Esophagus squamous epithelium (tissue), 5 donors: Measurements from ENCODE around the gene MATCAP1. TPM values are rescaled to one million over a fixed set of nuclear protein-coding genes. Genes with fewer than 3 reads are reported as not detected.

ENCODE experiments used
- DNase-seq: peaks from one replicate; lab custom pipeline; 2025; lab: John Stamatoyannopoulos, UW
- H3K27ac ChIP-seq, 4 donors: fragments of 200-600 bp; sonication (generic); one replicate each; pipeline ENCODE4 v1.5.1; 2016 to 2019; ENCODE audit warnings: mild to moderate bottlenecking in 1 of 4
- H3K27me3 ChIP-seq, 4 donors: fragments of 200-600 bp; sonication (generic); 1 replicate in 3 of 4; 2 replicates in 1 of 4; pipeline versions ENCODE4 v1.5.1 to v1.6.0; 2017 to 2021; ENCODE audit warnings: antibody characterized with exemption in 1 of 4
- H3K36me3 ChIP-seq, 3 donors: fragments of 200-600 bp; sonication (generic); one replicate each; pipeline ENCODE4 v1.5.1; 2016 to 2019
- H3K4me1 ChIP-seq, 3 donors: fragments of 200-600 bp; sonication (generic); one replicate each; pipeline ENCODE4 v1.5.1; 2017 to 2019
- H3K4me3 ChIP-seq, 4 donors: fragments of 200-600 bp; sonication (generic); 1 replicate in 3 of 4; 2 replicates in 1 of 4; pipeline ENCODE4 v1.5.1; 2016 to 2019; ENCODE audit warnings: mild to moderate bottlenecking in 2 of 4, moderate library complexity in 1 of 4
- H3K9me3 ChIP-seq, 3 donors: fragments of 200-600 bp; sonication (generic); one replicate each; pipeline ENCODE4 v1.5.1; 2016 to 2019
- POLR2A ChIP-seq, 4 donors: fragments of 450-650 bp; IDR thresholded peaks; one replicate each; pipeline ENCODE4 v1.6.1; 2017; ENCODE audit warnings: antibody characterized with exemption in 4 of 4, mild to moderate bottlenecking in 4 of 4, moderate library complexity in 3 of 4
- WGBS, 2 donors: methylation state at CpG; one replicate each; pipeline ENCODE4 v1.1.5; 2018; 5-methylcytosine and 5-hydroxymethylcytosine counted together
- intact Hi-C: fragments of 100-400 bp; cut with DNase I; formaldehyde crosslinking; loops from one replicate; pipeline ENCODE4 v1.15.0; 2022
- total RNA-seq, 4 donors: library from RNA; depleted of rRNA; stranded (reverse); fragments of >200 nt; gene quantifications; one replicate each; pipeline ENCODE4 v1.1.0, GENCODE V29; 2016
- TF ChIP-seq, protein P1 (sequence below), 6 experiments: fragments of 450-650 bp in 4 of 6; fragments of 200-600 bp in 2 of 6; sonication (generic) in 2 of 6; IDR thresholded peaks; one replicate each; pipeline ENCODE4 v1.5.1; 2016 to 2019; ENCODE audit warnings: antibody characterized with exemption in 6 of 6, mild to moderate bottlenecking in 4 of 6, moderate library complexity in 4 of 6
- donor health status: DM: yes; HTN: yes; CAD: no.

Gene MATCAP1
- total RNA-seq, 4 donors from 2014 or later = 8.8 to 18.8 (median 13.4) TPM

DNA sequence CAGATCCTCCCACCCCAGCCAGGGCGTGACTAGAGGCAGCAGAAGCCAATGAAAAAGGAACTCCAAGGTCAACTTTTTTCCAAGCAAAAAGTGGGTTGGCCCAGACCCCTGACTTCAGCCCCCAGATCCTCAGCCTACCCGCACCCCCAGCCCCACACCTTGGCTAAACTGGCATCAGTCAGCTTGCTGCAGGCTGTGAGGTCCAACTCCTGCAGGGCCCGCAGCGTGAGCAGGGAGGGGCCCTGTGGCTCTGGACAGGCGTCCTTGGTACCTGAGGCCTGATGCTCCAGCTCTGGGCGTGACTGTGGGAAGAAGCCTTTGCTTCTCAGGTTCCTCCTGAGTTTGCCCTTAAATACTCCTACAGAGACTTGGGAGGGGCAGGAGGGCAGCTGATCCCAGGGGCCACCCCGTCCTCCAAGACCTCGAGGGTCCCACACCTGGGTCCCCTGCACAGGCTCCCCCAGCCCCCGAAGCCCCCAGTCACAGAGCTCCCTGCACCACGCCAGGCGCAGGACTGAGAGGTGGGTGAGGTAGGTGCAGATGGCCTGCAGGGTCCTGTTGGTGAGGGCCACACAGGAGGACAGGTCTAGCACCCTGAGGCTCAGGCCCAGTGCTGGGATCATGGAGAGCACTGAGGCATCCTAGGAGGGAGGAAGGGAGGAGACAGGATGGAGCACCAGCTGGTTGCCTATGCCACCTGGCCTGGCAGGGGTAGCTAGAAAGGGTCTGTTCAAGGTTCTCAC lies 24.6 kb upstream of the MATCAP1 start:
- intact Hi-C loops = no loop called here
- H3K27ac ChIP-seq = no peak overlapping the region
- TF ChIP-seq POLR2A (IDR thresholded peaks at IDR 0.05) = no peak
- TF ChIP-seq, protein P1, sequence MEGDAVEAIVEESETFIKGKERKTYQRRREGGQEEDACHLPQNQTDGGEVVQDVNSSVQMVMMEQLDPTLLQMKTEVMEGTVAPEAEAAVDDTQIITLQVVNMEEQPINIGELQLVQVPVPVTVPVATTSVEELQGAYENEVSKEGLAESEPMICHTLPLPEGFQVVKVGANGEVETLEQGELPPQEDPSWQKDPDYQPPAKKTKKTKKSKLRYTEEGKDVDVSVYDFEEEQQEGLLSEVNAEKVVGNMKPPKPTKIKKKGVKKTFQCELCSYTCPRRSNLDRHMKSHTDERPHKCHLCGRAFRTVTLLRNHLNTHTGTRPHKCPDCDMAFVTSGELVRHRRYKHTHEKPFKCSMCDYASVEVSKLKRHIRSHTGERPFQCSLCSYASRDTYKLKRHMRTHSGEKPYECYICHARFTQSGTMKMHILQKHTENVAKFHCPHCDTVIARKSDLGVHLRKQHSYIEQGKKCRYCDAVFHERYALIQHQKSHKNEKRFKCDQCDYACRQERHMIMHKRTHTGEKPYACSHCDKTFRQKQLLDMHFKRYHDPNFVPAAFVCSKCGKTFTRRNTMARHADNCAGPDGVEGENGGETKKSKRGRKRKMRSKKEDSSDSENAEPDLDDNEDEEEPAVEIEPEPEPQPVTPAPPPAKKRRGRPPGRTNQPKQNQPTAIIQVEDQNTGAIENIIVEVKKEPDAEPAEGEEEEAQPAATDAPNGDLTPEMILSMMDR (IDR thresholded peaks at IDR 0.05) = no peak
- H3K27me3 ChIP-seq = no peaks in the 10 kb centered on the region
- H3K4me1 ChIP-seq = peaks cover 0 to 27% (median 5%) of the 10 kb centered on the region in 3 donors
- DNase-seq = no peak
- H3K9me3 ChIP-seq = no peaks in the 10 kb centered on the region
- H3K4me3 ChIP-seq = no peak overlapping the region
- 75 to 85% methylated on average over 4 to 5 of the region's 11 CpGs for WGBS, 2 donors
- peaks cover 5 to 30% (median 10%) of the 10 kb centered on the region in 3 donors for H3K36me3 ChIP-seq

DNA sequence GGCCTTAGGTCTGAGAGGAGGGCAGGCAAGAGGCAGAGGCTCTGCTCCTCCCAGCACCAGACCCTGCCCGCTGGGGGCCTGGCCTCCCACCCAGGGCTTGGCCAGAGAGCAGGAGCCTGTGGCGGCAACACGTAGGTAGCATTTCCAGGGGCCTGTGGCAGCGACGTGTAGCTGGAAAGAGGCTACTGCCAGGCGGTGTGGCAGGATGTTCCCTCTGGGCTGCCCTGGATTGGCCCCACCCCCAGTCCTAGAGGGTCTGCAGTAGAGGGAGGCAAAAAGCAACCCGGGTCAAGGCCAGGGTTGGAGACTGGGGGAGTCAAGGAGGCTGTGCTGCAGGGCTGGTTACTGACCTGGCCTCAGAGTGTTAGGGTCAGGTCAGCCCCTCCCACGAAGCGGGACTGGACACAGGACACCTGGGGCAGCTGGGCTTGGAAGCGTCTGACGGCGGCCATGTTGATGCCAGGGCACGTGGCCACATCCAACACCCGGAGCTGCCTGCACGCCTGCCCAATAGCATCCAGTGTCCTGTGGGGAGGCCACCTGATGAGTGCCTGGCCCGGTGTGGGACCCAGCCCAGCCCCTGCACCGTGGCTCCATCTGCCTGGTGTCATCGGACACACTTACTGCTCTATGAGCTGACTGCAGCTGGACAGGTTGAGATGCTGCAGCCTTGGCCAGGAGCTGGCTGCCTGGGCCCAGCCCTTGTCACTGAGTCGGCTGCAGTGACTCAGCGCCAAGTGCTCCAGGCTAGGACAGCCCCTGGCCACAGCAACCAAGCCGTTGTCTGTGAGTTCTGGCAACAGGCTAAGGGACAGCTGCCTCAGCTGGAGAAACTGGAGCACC lies 23.7 kb upstream of the MATCAP1 start:
- Histone ChIP-seq H3K36me3 (peaks cover 14 to 38% (median 19%) of the 10 kb centered on the region in 3 donors), H3K9me3 (no peaks in the 10 kb centered on the region), H3K27ac (no peak overlapping the region), H3K4me1 (peaks cover 0 to 19% (median 0%) of the 10 kb centered on the region in 3 donors), H3K4me3 (no peak overlapping the region), H3K27me3 (no peaks in the 10 kb centered on the region)
- DNase-seq = no peak
- TF ChIP-seq POLR2A (IDR thresholded peaks at IDR 0.05) = no peak
- TF ChIP-seq, protein P1 (IDR thresholded peaks at IDR 0.05) = no peak
- intact Hi-C loops = no loop called here
- WGBS, 2 donors = 32 to 39% methylated on average over 4 to 5 of the region's 21 CpGs

DNA sequence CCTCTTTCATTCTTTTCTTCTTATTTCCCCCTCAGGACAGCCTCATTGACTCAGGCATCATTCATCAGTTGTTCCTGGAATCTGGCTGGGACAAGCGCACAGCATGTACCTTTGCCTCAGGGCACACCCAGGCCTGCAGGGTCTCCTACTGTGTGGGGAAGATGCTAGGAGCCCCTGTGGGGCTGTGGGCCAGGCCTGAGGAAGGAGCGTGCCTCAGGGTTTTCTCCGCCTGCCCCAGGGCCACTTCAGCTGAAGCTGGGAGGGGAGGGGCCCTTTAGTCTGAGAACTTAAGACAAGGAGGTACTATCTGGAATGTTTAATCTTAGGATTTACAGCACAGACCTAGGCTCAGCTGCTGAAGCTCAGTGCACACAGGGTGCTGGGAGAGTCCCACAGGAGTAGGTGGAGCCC lies 23.1 kb upstream of the MATCAP1 start:
- H3K27ac ChIP-seq = no peak overlapping the region
- DNase-seq = no peak
- TF ChIP-seq POLR2A (IDR thresholded peaks at IDR 0.05) = no peak
- TF ChIP-seq, protein P1 (IDR thresholded peaks at IDR 0.05) = no peak
- no peak overlapping the region for H3K4me3 ChIP-seq
- H3K36me3 ChIP-seq = peaks cover 20 to 45% (median 24%) of the 10 kb centered on the region in 3 donors
- intact Hi-C loops = no loop called here
- 65 to 70% methylated on average over 2 of the region's 3 CpGs for WGBS, 2 donors
- no peaks in the 10 kb centered on the region for H3K9me3 ChIP-seq
- peaks cover 0 to 19% (median 0%) of the 10 kb centered on the region in 3 donors for H3K4me1 ChIP-seq
- H3K27me3 ChIP-seq = no peaks in the 10 kb centered on the region

DNA sequence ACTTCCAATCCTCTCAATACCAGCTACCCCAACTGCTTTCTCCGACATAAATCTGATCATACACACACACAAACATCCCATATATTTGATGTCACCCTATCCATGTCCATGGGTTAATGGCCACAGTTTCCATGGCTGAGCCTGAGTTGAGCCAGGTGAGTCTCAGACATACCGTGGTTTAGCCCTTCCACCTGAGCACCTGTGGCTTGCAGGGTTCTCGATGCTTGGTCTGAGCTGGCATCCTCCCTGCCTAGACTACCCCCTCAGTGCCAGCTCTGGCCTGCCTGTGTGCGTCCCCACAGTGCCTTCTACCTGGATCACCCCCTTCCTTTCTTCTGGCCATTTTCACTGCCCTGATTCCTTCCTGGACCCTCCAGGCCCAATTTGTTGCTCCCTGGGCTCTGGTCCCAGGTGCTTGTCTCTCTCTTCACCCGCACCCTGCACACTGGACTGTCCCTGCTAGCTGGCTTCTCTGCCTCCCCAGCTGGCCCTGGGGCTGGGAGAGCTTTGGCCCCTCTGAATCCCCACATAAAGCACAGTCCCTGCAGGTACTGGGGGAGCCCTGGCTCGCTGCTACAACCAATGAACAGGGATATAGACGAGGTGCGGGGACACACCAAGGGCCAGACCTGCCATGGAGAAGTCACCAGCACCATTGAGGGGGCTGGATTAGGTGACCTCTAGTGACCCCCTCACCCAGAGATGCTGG lies 22.5 kb upstream of the MATCAP1 start:
- H3K27ac ChIP-seq = no peak overlapping the region
- TF ChIP-seq POLR2A (IDR thresholded peaks at IDR 0.05) = no peak
- TF ChIP-seq, protein P1 (IDR thresholded peaks at IDR 0.05) = no peak
- H3K36me3 ChIP-seq = peaks cover 26 to 50% (median 28%) of the 10 kb centered on the region in 3 donors
- WGBS, 2 donors = 86 to 88% methylated on average over 6 to 7 of the region's 8 CpGs
- DNase-seq = no peak
- H3K4me3 ChIP-seq = no peak overlapping the region
- H3K9me3 ChIP-seq = no peaks in the 10 kb centered on the region
- no peaks in the 10 kb centered on the region for H3K27me3 ChIP-seq
- intact Hi-C loops = no loop called here
- H3K4me1 ChIP-seq = peaks cover 0 to 19% (median 0%) of the 10 kb centered on the region in 3 donors
